ENCODE data around the gene RRP1B. TPM values are rescaled to one million over a fixed set of nuclear protein-coding genes. Genes with fewer than 3 reads are reported as not detected.

RRP1B gene
- total and polyA plus RNA-seq, 2 of the 13 experiments (the other 11 are each of a cell fraction or from before 2014, with no cell fraction given): 16.3 to 46.2 TPM

- TF ChIP-seq, protein P1, sequence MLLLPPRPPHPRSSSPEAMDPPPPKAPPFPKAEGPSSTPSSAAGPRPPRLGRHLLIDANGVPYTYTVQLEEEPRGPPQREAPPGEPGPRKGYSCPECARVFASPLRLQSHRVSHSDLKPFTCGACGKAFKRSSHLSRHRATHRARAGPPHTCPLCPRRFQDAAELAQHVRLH (CRISPR knock-in tag; IDR thresholded peaks at IDR 0.05; ENCODE audit: borderline replicate concordance, low read depth): peak; percentile 72; the same call in 1 of the 2 replicates
- TF ChIP-seq ZBTB37 (CRISPR knock-in tag; IDR thresholded peaks at IDR 0.05): no peak
- TF ChIP-seq LCORL (IDR thresholded peaks at IDR 0.05): no peak
- TF ChIP-seq LCORL (CRISPR knock-in tag; IDR thresholded peaks at IDR 0.05): peak; percentile 53; the same call in 1 of the 2 replicates
- 0 out of 2 replicates have a peak, but pooled peaks have one; percentile 19 for TF ChIP-seq TARDBP (CRISPR knock-in tag; IDR thresholded peaks at IDR 0.05)
- TF ChIP-seq DDIT3 (CRISPR knock-in tag; IDR thresholded peaks at IDR 0.05): no peak
- no peak for TF ChIP-seq CENPT (CRISPR knock-in tag; IDR thresholded peaks at IDR 0.05; ENCODE audit: low read depth)
- TF ChIP-seq FIP1L1 (IDR thresholded peaks at IDR 0.05; ENCODE audit: borderline replicate concordance, insufficient read depth, low read depth, low read length): no peak
- TF ChIP-seq PITX1 (CRISPR knock-in tag; IDR thresholded peaks at IDR 0.05): peak; percentile 63; the same call in 1 of the 2 replicates
- TF ChIP-seq DRAP1 (CRISPR knock-in tag; IDR thresholded peaks at IDR 0.05): peak; percentile 16; the same call in 1 of the 2 replicates
- TF ChIP-seq ZNF230 (CRISPR knock-in tag; IDR thresholded peaks at IDR 0.05): no peak
- no peak for TF ChIP-seq ZNF784 (CRISPR knock-in tag; IDR thresholded peaks at IDR 0.05; ENCODE audit: borderline replicate concordance)
- TF ChIP-seq ZBTB2 (CRISPR knock-in tag; IDR thresholded peaks at IDR 0.05; ENCODE audit: low read depth): no peak
- TF ChIP-seq ZNF558 (CRISPR knock-in tag; IDR thresholded peaks at IDR 0.05; ENCODE audit: borderline replicate concordance): no peak
- TF ChIP-seq ZNF878 (CRISPR knock-in tag; IDR thresholded peaks at IDR 0.05): no peak
- TF ChIP-seq CHD4 (IDR thresholded peaks at IDR 0.05; ENCODE audit: borderline replicate concordance, low read length): no peak
- TF ChIP-seq SMARCC2 (IDR thresholded peaks at IDR 0.05): no peak
- TF ChIP-seq, protein P2, sequence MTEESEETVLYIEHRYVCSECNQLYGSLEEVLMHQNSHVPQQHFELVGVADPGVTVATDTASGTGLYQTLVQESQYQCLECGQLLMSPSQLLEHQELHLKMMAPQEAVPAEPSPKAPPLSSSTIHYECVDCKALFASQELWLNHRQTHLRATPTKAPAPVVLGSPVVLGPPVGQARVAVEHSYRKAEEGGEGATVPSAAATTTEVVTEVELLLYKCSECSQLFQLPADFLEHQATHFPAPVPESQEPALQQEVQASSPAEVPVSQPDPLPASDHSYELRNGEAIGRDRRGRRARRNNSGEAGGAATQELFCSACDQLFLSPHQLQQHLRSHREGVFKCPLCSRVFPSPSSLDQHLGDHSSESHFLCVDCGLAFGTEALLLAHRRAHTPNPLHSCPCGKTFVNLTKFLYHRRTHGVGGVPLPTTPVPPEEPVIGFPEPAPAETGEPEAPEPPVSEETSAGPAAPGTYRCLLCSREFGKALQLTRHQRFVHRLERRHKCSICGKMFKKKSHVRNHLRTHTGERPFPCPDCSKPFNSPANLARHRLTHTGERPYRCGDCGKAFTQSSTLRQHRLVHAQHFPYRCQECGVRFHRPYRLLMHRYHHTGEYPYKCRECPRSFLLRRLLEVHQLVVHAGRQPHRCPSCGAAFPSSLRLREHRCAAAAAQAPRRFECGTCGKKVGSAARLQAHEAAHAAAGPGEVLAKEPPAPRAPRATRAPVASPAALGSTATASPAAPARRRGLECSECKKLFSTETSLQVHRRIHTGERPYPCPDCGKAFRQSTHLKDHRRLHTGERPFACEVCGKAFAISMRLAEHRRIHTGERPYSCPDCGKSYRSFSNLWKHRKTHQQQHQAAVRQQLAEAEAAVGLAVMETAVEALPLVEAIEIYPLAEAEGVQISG (CRISPR knock-in tag; IDR thresholded peaks at IDR 0.05): peak; percentile 31; the same call in 1 of the 2 replicates
- no peak for TF ChIP-seq KLF9 (CRISPR knock-in tag; IDR thresholded peaks at IDR 0.05; ENCODE audit: low read depth)
- no peak for TF ChIP-seq ZFP1 (CRISPR knock-in tag; IDR thresholded peaks at IDR 0.05)
Observed at GRCh38 chr21:43703035-43703880, 43.9 kb downstream of the RRP1B start (continued).
